ENCODE data around the gene KLHL14.

Gene KLHL14

GRCh38 chr18:32770054-32770665 is 2.7 kb downstream of the KLHL14 start:
- DNase-seq (ENCODE audit: low spot score), result no peak

GRCh38 chr18:32769586-32770053 is 3.2 kb downstream of the KLHL14 start:
- DNase-seq (ENCODE audit: low spot score), result no peak

DNA sequence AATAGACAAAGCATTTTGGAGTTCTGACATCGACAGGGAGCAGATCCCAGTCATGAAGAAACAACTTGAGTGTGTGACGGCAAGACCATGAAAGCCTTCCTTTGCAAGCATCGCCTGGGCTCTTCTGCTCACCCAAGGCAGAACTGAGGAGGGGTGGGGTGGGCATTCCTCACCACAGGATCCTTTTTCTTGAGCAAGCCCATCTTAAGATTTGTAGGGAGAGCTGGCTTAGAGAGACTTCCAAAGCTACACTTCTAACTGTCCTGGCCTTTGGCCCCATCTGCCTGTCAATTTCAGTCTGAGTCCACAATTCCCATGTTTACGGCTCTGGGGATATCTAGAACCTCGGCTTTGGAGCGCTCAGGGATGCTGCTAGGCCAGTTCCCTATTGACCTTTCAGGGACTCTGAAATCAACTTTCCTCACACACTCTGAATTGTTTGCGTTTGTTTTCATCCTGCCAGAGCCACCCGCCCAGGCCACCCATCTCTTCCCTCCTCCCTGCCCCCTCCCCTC is 3.7 kb downstream of the KLHL14 start:
- no peak for DNase-seq (ENCODE audit: low spot score)

GRCh38 chr18:32767400-32767799 is 5.4 kb downstream of the KLHL14 start:
- no peak for DNase-seq (ENCODE audit: low spot score)

DNA sequence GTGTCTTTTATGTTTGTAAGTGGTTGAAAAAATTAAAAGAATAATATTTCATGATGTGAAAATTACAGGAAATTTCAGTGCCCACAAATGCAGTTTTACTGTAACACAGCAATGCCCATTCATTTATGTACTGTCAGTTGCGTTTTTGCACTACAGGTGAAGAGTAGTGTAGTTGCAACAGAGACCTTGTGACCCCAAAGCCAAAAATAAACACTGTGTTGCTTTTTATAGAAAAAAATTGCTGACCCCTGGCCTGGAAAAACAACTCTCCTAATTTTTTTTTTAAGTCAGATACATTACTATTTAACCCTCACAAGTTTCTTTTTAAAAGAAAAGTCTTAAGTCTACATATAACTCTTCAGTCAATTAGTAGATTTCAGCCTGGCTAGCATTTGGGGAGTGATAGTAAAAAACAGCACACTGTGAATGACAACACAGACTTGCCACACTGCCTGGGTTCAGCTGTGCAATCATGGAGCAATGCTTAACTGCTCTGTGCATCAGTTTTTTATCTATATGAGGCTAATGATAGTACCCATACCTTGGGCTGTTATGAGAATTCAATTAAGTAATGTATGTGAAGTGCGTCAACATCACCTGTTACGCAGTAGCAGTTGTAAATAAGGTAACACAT is 8.1 kb downstream of the KLHL14 start:
- no peak for DNase-seq (ENCODE audit: low spot score)

DNA sequence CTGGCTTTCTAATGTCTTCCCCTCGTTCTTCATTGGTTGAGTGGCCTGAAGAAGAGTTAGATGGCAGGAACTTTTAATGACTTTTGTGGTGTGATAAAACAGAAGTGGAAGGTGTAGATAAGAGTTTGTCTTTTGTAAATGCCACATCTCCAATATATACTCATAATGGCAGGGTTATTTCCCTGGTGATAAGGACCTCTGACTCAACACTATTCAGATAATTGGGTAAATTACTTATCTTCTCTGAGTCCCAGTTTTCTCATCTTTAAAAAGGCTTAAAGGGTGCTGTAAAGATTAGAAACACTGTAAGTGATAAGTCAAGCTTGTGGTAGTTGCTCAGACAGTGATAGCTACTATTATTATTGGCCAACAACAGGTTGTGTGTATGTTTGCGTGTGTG is 9.5 kb downstream of the KLHL14 start:
- DNase-seq (ENCODE audit: low spot score), result no peak

DNA sequence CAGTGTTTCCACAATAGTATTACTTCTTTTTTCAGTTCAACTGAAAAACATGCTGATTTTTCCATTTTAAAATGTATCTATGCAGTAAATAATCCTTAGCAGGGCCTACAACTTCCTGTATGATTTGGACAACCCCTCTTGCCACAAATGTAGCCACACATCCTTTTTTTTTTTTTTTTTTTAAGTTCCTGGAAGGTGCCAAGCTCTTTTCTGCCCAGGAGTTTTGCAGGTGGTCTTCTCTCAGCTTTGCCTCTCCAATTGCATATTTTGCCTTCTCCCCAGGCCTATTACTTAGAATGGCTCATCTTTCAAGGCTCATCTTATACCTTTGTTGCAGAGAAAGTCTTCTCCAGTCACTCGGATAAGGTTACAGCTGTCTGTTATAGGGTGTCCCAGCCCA is 11.6 kb downstream of the KLHL14 start:
- no peak for DNase-seq (ENCODE audit: low spot score)

DNA sequence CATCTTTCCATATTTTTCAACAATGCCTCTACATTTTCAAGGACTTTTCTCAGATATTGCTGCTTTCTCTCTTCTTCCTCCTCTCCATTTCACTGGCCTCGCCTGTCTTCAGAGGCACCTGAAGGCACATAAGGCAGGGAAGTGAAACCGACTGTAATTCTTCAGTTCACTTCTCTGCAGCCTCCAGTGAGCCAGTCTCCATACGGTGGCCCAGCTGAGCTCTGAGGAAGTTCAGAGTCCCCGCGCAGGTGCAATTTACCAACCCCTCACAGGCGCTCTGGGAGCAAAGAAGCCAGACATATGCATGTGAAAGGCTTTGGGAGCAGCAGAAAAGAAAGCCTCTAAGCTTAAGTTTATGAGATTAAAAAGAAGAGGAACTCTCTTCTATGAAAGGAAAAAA is 12.4 kb downstream of the KLHL14 start:
- no peak for DNase-seq (ENCODE audit: low spot score)

- no peak for DNase-seq (ENCODE audit: low spot score)
Observed at GRCh38 chr18:32759611-32760167, 13.1 kb downstream of the KLHL14 start.

- no peak for DNase-seq (ENCODE audit: low spot score)
Observed at GRCh38 chr18:32754508-32755263, 18.1 kb downstream of the KLHL14 start.

GRCh38 chr18:32753656-32754260 is 19.1 kb downstream of the KLHL14 start:
- no peak for DNase-seq (ENCODE audit: low spot score)

DNA sequence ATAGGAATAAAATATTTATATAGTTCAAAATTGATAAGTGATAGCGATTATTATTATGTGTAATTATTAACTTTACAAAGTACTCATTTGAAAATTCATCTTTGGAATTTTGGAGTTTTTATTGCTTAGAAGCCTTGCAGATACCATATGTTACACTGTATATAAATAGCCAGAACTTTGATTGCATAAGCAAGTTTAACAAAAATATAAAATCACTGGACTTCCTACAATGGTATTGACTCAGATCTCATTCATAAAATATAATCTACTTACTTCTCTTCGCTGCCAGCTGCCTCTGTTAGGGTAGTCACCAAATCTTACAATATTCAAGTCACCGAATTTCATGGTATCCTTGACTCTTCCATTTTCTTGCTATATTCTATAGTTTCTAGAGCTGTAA is 22.5 kb downstream of the KLHL14 start:
- no peak for DNase-seq (ENCODE audit: low spot score)

DNA sequence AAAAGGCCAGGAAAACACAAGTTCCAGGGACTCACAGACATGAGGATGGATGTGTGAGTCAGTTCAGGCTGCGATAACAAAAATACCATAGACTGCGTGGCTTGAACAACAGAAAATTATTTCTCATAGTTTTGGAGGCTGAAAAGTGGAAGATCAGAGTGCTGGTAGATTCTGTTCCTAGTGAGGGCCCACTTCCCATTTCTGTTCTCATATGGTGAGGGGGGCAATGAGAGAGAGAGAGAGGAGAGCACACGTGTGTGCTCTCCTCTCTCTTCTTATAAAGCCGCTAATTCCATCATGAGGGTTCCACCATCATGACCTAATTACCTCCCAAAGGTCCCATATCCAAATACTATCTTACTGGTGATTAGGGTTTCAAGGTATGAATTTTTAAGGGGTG is 23.0 kb downstream of the KLHL14 start:
- DNase-seq (ENCODE audit: low spot score), result no peak

GRCh38 chr18:32742579-32742978 is 30.2 kb downstream of the KLHL14 start:
- DNase-seq (ENCODE audit: low spot score), result no peak

- no peak for DNase-seq (ENCODE audit: low spot score)
Observed at GRCh38 chr18:32735781-32736180, 37.0 kb downstream of the KLHL14 start.

GRCh38 chr18:32734442-32734841 is 38.4 kb downstream of the KLHL14 start:
- no peak for DNase-seq (ENCODE audit: low spot score)

GRCh38 chr18:32732165-32732564 is 40.7 kb downstream of the KLHL14 start:
- DNase-seq (ENCODE audit: low spot score), result no peak

GRCh38 chr18:32730620-32731091 is 42.2 kb downstream of the KLHL14 start:
- DNase-seq (ENCODE audit: low spot score), result no peak

DNA sequence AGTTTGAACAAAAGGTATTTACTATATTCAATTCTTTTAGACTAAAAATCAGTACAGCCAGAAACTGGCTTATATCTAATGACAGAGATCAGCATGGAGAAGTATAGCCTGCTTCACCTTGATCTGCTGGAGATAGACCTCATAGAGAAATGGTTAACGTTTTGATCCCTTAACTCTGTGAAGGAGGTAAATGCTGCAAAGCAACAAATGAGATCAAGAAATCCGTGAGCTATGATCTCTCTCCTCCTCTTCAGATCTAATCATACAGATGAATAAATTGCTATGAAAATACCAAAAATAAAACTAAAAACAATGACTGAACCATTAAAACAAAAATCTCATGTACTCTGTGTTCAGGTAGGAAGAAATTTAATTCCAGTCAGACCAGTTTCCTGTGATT is 42.8 kb downstream of the KLHL14 start:
- no peak for DNase-seq (ENCODE audit: low spot score)

DNA sequence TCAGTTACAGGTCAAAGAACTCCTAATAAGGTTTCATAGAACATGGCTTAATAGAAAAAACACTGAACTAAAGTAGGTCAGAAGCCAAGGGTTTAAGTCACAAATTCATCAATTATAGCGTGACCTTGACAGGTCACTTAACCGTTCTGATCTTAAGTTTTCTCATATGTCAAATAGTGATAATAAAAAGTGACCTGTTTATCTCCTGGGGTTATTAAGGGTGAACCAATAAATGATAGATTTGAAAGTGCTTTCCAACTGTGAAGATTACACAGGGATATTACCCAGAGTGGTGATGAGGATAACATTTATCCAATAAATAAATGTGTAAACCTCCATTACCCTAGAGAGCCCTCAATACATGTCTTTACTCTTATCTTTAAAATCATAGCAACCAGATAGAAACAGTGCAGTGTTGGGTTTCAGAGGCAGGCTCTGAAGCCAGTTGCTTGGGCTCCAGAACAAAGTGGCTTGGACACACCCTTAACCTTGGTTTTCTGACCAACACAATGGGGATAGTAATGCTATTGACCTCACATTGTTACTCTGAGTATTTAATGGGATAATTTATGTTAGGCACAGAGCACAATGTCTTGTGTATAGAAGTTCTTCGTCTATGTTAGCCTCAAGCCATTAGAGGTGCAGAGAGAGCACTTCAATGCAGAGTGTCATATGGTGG is 48.6 kb downstream of the KLHL14 start:
- DNase-seq (ENCODE audit: low spot score), result no peak

GRCh38 chr18:32722279-32722678 is 50.5 kb downstream of the KLHL14 start:
- no peak for DNase-seq (ENCODE audit: low spot score)

GRCh38 chr18:32717126-32717525 is 55.7 kb downstream of the KLHL14 start:
- DNase-seq (ENCODE audit: low spot score), result no peak
